Stimulated activated CD4-positive, alpha-beta T cell treated with anti-CD3 and anti-CD28 coated beads, TNF-alpha, amount 100 ng/mL, for 4 hours (primary cell): ENCODE results near the gene RELL1.
A peak's percentile ranks its signal among the peaks of the same experiment; 100 is the strongest.

Experiments used
- DNase-seq, 3 experiments: peaks; one replicate each; pipeline ENCODE4 v3.0.0-alpha.2; 2020; ENCODE audit warnings: low read depth in 3 of 3

Gene RELL1, protein sequence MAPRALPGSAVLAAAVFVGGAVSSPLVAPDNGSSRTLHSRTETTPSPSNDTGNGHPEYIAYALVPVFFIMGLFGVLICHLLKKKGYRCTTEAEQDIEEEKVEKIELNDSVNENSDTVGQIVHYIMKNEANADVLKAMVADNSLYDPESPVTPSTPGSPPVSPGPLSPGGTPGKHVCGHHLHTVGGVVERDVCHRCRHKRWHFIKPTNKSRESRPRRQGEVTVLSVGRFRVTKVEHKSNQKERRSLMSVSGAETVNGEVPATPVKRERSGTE

DNA sequence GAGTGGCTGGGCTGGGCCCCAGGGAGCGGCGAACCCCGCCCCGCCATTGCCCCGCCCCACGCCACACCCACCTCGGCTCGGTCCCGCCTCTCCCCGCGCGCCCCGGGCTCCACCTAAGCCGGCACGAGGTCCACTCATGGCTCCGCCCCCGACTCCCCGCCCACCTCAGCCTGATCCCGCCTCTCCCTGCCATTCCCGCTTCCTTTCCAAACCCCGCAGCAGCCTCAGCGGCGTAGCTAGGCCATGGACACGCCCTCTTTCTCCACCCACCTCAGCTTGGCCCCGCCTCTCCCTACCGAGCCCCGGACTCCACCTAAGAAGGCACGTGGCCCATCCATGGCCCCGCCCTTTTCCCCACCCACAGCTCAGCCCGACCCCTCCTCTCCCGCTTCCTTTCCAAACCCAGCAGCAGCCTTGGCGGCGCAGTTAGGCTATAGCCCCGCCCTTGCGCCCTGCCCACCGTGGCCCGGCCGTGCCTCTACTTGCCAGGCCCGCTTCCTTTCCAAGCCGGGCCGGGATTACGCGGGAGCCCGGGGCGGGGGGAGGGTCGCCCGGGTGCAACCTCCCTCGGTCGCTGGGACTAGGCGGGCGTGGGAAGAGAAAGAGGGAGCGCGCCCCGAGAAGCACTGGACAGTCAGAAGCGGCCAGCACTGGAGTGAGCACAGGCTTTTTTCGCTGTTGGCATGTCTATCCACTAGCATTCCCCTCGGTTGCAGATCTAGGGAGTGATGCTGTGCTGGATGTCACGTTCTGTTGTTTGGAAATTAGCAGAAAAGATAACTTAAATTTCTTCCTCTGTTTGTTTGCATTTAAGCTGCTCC is at the start of gene RELL1:
Gene RELL1 (minus strand): TSS at position 4 of the 821 bp plus-strand sequence. CDS start 89 bp downstream, outside the sequence.
- peak; percentile 96 to 98 (median 98) for DNase-seq

DNA sequence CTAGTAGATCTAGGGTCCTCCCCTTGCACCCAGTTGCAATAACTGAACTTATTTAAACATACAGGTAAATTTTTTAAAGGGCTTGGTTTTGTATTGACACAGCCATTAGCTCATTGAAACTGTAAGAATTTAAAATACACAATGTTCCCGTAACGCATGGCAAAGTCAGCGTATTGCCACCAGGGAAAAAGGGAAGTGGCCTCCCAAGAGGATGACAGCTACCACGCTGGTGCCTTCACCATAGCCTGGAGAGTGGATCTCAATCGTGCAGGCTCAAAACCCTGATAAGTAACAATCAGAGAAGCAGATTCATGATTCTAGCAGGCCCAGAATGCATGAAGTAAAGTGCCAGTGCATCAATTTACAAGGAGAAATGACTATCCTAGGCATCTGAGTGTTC is 49.4 kb upstream of the RELL1 start:
- DNase-seq, result no peak

DNA sequence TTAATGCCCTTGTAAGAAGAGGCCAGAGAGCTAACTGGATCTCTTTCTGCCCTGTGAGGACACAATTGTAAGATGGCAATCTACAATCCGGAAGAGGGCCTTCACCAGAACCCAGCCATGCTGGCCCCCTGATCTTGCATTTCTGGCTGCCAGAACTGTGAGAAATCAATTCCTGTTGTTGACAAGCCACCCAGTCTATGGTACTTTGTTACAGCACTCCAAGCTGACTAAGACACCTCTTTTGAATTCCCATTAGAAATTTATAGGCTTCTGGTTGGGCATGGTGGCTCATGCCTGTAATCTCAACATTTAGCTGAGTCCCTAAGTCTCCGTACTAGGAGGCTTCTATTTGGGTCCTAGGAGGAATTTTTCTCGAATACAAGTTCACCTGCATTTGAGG is 48.8 kb upstream of the RELL1 start:
- DNase-seq, result no peak

DNA sequence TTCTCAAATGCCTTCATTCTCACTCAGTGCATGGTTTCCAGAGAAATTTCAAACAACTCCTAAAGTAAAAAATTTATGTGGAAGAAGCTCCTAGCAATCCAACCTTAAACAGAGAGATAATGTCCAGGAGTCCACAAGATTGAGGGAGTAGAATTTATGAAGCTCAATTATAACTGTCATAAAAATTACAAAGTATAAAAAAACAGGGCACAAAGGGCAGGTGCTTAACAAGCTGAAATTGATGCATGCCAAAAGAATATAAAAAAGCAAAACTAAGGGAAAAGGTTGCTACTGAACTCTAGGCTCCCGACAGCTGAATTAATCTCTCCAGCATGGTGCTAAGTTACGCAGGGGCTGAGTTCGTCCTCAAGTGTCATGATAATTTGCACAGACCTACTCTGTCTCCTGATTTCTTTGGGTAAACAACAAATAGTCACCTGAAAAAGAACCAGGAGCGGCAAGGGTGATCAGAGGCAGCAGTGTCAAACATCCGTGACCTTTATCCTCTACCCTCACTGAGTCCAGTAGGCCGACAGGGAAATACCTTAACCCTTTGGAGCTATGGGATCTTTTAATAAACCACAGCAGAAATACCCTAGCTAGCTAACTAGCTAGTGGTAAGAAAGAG is 47.2 kb upstream of the RELL1 start:
- no peak for DNase-seq

DNA sequence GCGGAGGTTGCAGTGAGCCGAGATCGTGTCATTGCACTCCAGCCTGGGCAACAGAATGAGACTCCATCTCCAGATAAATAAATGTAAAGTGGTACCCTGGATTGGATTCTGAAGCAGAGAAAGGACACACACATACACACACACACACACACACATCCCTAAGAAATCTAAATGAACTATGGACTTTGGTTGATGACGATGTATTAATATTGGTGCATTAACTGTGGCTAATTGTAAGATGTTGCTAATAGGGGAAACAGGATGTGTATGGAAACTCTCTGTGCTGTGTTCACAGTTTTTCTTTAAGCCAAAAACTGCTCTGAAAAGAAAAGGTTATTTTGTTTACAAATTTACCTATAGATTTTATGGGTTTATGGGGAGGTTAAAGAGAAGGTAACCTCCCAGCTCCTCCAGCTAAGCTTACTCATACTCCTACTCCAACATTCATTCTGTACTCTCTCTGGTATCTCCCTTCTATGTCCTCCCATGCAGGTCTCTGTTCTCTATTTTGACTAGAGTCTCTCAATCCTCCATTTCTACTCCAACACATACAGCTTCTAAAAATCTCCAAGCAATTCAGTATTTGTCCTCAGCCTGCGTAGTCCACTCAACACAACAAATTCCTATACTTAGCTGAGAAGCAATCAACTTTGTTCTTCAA is 46.5 kb upstream of the RELL1 start:
- no peak for DNase-seq

DNA sequence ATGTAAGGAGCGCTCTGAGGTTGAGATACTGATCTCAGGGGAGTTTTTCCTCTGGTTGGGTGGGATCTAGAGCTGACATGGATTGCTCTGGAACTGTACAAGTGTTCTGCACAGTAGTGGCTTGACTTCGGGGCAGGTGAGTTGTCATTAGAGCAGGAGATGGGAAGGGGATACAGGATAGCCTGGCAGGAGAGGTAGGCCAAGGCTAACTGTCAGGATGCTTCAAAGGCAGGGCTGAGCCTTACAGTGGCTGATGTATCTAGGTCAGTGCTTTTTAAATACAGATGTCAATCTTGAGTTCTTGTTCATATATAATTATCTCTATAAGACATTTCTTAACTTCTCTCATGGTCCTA is 43.5 kb upstream of the RELL1 start:
- no peak for DNase-seq

DNA sequence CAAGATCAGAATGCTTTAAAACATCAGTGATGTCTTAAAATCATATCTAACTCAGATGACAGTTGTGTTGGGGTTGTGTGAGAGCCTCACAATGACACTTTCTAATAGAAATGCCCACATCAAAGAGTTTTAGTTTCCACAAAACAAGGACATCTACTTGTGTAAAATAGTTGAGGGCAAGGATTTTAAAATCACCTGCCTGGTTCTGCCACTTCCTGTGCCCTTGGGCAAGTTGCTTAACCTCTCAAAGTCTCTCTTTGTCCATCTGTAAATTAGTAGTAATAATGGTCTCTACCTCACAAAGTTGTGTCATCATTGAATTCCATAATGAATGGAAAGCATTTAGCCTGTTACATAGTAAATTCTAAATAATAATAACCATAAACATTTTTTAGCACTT is 41.9 kb upstream of the RELL1 start:
- DNase-seq, result no peak

DNA sequence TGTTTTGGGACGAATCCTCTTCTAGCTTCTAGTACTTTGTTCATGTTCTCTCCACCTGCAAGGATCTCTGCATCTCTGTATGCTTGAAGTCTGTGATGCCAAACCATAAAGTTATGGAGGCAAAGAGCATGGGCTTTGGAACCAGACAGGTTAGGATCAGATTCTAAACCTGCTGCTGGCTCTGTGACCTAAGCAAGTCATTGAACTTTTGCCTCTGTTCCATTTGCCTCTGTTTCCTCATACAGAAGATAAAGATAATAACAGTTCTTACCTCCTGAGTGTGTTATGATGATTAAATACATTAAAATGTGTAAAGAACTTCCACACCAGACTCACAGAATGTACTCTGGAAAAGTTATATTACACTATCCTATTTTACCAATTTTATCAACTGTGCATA is 41.5 kb upstream of the RELL1 start:
- DNase-seq, result no peak

DNA sequence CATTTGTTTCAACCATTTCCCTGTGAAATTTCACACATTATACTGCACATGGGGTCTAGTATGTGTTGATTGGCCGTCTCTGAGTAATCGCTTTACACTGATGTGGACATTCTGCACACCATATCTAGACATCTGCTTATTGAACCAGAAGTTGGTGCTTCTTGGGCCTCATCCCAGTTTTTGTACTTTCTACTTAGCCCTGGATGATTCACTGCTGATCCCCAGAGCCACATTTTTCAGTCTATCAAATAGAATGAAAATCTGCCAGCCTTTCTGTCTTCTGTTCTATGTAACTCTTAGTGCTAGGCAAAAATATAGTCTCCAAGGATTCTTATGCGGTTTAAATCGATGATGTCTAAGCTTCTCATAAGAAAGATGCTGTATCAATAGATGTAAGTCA is 40.5 kb upstream of the RELL1 start:
- DNase-seq, result no peak

DNA sequence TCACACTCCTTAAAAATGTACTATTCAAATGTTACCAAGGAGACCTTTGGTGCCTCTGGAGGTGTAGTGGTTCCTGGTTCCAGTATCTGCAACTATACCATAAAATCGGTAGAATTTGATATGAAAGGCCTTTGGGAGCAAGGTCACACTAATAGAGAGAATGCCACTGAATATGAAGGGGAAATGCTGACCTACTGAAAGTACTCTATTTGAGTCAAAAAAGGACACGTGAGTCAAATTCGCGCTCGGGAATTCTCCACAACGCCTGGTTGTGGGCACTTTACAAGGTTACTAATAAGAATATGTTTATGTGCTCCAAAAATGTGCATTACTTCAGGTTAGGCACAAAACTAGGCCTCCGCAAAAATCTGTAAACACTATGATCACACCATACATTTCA is 39.5 kb upstream of the RELL1 start:
- no peak for DNase-seq

DNA sequence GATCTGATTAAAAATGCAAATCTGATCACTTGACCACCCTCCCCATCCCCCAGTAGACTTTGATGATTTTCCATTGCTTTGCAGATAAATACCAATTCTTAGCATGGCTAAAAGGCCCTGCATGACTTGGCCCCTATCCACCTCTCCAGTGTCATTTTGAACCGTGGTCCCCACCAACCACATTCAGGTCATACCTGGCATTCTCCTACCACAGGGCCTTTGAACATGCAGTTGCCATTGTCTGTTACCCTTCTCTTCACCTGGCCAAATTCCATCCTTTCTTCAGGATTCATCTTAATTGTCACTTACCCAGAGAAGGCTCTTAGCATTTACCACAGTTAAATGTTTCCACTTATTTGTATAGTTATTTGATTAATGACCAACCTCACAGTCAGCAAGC is 36.9 kb upstream of the RELL1 start:
- no peak for DNase-seq

DNA sequence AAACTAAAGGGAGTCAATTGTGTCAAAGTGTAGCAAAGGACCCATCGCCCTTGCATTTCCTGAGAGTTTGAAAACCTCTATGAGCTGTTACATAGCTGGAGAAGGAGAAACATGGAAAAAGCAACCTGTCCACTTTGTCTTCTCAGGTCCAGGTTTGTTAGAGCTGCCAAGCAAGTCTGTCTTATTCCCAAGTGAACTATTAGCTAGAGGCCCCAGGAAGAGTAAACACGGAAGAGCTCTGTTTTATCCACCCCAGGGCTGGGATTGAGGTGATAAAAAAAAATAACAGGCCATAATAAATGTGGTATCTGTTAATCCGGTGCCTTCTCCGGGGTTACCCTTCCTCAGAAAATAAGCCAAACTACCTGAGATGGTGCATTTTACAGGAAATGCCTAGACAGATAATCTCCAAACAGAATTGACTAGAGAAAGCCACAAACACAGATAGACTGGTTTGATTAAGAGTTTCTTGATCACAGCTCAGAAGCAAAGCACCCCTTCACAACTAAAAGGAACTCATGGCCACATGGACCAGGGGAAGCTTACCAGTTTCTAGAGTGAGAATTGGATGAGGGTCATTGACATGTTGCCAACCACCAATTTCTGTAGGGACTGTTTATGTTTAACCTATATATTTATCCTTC is 35.9 kb upstream of the RELL1 start:
- no peak for DNase-seq

DNA sequence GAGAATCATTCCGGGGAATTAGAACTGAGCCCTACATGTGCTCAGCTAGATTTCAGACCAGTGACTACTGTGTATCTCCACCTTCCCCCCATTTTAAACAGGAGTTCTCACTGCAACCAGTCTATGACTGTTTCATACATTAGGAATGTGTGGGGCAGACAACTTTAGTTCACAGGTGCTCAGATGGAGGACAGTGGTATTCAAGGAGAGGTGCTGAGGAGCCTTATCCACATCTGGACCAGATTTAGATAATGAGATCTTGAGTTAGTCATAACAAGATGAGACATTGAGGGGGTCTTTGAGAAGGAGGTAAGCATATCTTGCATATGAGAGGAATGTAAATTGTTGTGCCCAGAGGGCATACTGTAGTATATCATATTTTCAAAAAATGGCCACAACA is 32.8 kb upstream of the RELL1 start:
- no peak for DNase-seq

DNA sequence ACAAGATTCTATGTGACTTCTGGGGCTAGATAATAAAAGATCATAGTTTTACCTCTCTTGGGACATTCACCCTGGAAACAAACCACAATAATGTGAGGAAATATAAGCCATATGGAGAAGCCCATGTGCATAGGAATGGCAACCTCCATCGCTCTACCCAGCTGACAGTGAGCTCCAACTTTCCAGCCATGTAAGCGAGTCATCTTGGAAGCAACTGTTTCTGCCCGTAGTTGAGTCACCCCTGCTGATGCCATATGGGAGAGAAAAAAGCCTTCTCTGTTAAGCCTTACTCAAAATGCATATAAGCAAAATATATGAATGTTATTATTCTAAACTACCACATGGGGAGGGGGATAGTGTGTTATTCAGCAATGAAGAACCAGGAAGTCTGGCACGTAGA is 31.4 kb upstream of the RELL1 start:
- no peak for DNase-seq

DNA sequence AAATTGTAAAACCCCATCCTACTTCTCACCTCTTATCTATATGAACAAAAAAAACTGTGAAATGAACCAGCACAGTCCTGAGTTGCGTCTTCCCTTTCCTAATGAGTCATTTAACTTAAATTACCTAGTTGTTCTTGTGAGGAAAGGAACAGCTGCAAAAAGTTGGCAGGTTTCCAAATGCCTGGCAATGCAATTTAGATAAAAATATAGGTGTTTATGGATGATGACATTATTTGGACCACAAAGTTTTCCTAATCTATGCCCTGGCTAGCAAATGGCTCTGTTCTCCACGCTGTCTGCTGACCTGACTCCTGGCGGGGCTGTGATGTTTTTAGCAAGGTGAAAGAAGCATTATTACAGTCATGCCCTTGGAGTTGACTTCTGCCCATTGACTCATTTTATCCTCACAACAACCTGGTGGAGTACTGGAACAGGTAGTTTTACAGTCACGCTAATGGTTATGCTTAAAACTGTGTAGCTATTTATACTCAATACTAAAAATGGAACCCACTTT is 29.8 kb upstream of the RELL1 start:
- DNase-seq, result no peak

DNA sequence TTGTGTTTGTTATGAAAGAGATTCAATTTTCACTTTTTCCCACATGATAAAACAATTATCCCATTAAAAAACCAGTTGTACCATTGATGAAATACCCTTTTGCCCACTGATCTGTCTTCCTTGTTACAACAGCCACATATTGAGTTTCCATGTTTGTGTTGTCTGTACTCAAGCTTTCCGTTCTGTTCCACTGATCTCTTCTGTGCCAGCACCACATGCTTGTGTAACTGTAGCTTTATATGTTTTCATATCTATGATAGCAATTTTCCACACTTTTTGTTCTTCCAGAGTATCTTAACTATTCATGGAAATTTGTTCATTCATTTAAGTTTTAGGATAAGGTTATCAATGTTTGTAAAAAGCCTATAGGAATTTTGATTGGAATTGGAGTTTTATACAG is 24.3 kb upstream of the RELL1 start:
- no peak for DNase-seq

DNA sequence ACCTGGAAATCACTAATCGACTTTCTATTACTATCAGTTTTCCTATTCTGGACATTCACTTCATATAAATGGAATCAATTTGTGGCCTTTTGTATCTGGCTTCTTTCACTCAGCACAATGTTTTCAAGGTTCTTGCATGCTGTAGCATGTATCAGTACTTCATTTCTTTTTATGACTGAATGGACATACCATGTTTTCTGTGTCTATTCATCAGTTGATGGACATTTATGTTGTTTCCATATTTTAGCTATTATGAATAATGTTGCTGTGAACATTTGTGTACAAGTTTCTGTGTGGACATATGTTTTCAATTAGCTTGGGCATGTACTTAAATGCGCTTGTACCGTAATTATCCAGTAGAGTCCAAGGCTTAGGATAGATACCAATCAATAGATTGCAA is 19.9 kb upstream of the RELL1 start:
- no peak for DNase-seq

DNA sequence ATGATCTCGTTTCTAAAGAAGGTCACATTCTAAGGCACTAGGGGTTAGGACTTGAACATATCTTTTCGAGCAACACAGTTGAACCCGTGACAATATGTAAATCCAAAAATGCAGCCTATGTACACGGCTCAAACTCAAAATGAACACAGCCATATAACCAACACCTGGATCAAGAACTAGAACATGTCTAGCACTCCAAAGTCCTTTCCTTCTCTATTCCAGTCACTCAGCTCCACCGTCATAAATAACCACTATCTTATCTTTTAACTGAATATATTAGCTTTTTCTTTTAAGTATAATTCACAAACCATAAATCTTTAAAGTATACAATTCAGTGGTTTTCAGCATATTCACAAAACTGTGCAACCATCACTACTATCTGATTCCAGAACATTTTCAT is 19.4 kb upstream of the RELL1 start:
- DNase-seq, result no peak

DNA sequence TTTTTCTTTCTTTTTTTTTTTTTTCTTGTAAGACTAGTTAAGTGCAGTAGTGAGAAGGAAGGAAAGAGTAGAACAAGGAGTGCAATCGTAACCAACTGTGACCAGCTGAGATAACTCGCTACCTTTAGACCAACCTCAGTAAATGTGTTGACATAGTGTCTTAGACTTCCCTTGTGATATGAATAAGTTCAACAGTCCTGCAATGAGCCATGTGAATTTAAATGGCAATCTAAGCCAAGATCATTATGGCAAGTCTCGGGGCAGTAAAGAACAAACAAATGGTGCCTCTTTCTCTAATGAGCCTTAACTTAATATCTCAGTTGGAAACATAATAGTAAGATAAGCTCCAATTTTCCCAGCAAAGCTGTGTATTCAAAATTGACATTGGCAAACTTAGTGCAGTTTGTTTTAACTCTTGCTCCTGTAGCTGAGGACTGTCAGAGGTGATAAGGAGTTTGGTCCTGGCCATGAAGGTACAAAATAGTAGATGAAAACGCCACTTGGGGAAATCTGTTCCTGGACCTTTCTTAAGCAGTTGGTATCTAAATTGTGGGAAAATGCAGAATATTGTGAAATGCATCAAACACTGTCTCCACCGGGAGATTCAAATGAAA is 13.8 kb upstream of the RELL1 start:
- no peak for DNase-seq

DNA sequence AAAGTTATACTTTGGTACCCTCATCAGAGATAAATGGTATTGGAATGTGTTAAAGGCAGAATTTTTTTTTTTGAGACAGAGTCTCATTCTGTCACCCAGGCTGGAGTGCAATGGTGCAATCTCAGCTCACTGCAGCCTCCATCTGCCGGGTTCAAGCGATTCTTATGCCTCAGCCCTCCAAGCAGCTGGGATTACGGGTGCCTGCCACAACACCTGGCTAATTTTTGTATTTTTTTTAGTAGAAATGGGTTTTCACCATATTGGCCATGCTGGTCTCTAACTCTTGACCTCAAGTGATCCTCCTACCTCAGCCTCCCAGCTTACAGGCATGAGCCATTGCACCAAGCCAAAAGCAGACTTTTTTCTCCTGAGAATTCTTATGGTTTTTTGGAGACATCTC is 11.4 kb upstream of the RELL1 start:
- DNase-seq, result no peak

DNA sequence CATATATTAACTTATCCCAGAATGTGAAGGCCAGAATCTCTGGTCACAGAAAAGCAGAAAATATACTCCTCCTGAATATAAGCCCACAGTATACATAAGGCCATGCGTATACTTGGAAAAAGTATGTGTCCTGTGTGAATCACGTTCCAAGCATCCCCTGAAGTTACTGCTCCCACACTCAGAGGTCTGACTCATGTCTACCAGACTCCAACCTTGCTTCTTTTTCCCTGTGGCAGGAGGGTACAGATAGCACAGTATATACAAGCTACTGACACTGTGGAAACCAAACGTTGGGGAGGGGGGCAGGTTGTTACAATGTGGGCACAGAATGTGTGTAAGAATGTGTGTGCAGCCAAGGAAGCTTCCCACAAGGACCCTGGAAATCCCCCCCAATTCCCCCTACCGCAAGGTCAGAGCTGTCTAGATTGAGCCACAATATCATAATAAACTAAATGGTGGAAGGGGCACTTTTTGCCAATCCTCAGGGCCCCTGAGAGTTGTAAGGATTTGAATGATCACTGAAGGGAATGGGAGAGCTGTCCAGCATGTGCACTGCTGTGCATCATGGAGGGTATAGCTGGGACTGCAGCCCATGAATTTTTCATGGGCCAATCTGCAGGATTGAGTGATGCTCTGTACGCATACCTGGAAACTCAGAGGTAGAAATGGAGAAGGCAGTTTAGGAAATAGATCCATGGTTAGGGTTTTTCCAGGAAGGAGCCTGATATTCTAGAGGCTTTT is 7.4 kb upstream of the RELL1 start:
- DNase-seq, result no peak
